ENCODE data around the gene MACROD2.

The MACROD2 gene

DNA sequence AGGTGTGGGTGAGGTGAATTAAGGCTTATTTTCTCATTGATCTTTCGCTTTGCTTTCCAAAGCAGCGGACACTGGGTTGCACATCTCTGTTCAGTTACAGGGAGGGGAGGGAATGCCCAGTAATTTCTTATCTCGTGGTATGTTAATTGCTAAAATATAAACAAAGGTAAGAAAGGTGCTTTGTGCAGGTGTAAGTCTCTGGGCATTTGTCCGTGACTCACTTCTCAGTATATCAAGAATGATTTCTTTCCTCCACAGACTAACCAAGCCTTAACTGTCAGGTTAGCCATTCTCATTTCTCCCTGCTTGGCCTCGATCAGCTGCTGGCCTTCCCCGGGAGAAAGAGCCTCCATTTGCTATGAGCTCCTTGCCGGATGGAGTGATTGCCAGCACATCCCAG lies 1715.9 kb downstream of the MACROD2 start:
- H3K4me1 ChIP-seq (ENCODE audit: control insufficient read depth, insufficient read depth, low read length): no peaks in the 10 kb centered on the region
- H3K4me3 ChIP-seq (ENCODE audit: low read depth, low read length): no peak overlapping the region
- H3K27ac ChIP-seq (ENCODE audit: extremely low read depth, low read depth, low read length): no peak overlapping the region
- no peaks in the 10 kb centered on the region for H3K36me3 ChIP-seq (ENCODE audit: control insufficient read depth in 2 of 2, insufficient read depth in 1 of 2, low read length in 2 of 2)
- ChIA-PET CTCF (interaction anchor here (0.6 kb wide), 1 partner anchor 220 kb away, joined by 4 read pairs; no protein-coding TSS in a partner anchor), POLR2A (no interaction called here)
- no peaks in the 10 kb centered on the region for H3K9me3 ChIP-seq (ENCODE audit: control insufficient read depth, insufficient read depth, low read depth, low read length)
- TF ChIP-seq HOXD13 (CRISPR knock-in tag; IDR thresholded peaks at IDR 0.05; ENCODE audit: borderline replicate concordance): no peak
- TF ChIP-seq ZNF169 (tag by site-specific recombination; IDR thresholded peaks at IDR 0.05): no peak
- TF ChIP-seq, protein P1, sequence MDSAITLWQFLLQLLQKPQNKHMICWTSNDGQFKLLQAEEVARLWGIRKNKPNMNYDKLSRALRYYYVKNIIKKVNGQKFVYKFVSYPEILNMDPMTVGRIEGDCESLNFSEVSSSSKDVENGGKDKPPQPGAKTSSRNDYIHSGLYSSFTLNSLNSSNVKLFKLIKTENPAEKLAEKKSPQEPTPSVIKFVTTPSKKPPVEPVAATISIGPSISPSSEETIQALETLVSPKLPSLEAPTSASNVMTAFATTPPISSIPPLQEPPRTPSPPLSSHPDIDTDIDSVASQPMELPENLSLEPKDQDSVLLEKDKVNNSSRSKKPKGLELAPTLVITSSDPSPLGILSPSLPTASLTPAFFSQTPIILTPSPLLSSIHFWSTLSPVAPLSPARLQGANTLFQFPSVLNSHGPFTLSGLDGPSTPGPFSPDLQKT (IDR thresholded peaks at IDR 0.05; ENCODE audit: borderline replicate concordance, low read depth, low read length): no peak
- no peak for TF ChIP-seq GFI1B (tag by site-specific recombination; IDR thresholded peaks at IDR 0.05)
- TF ChIP-seq ZSCAN16 (tag by site-specific recombination; IDR thresholded peaks at IDR 0.05): no peak
- no peak for TF ChIP-seq KLF1 (tag by site-specific recombination; IDR thresholded peaks at IDR 0.05)
- TF ChIP-seq KLF8 (tag by site-specific recombination; IDR thresholded peaks at IDR 0.05): no peak
- TF ChIP-seq, protein P2, sequence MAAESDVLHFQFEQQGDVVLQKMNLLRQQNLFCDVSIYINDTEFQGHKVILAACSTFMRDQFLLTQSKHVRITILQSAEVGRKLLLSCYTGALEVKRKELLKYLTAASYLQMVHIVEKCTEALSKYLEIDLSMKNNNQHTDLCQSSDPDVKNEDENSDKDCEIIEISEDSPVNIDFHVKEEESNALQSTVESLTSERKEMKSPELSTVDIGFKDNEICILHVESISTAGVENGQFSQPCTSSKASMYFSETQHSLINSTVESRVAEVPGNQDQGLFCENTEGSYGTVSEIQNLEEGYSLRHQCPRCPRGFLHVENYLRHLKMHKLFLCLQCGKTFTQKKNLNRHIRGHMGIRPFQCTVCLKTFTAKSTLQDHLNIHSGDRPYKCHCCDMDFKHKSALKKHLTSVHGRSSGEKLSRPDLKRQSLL (tag by site-specific recombination; IDR thresholded peaks at IDR 0.05): no peak
- TF ChIP-seq KLF9 (tag by site-specific recombination; IDR thresholded peaks at IDR 0.05; ENCODE audit: low read depth): no peak
- no peak for TF ChIP-seq ZNF561 (tag by site-specific recombination; IDR thresholded peaks at IDR 0.05; ENCODE audit: borderline replicate concordance)
- TF ChIP-seq KLF7 (tag by site-specific recombination; IDR thresholded peaks at IDR 0.05; ENCODE audit: borderline replicate concordance): no peak
- no peak for TF ChIP-seq ZNF19 (tag by site-specific recombination; IDR thresholded peaks at IDR 0.05; ENCODE audit: low read depth)
- TF ChIP-seq, protein P3, sequence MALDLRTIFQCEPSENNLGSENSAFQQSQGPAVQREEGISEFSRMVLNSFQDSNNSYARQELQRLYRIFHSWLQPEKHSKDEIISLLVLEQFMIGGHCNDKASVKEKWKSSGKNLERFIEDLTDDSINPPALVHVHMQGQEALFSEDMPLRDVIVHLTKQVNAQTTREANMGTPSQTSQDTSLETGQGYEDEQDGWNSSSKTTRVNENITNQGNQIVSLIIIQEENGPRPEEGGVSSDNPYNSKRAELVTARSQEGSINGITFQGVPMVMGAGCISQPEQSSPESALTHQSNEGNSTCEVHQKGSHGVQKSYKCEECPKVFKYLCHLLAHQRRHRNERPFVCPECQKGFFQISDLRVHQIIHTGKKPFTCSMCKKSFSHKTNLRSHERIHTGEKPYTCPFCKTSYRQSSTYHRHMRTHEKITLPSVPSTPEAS (tag by site-specific recombination; IDR thresholded peaks at IDR 0.05): no peak
- no peak for TF ChIP-seq ZNF48 (tag by site-specific recombination; IDR thresholded peaks at IDR 0.05)
- TF ChIP-seq ZNF292 (tag by site-specific recombination; IDR thresholded peaks at IDR 0.05; ENCODE audit: borderline replicate concordance, low read depth): no peak
- no peak for TF ChIP-seq ZNF670 (tag by site-specific recombination; IDR thresholded peaks at IDR 0.05; ENCODE audit: low read depth)
- no peak for TF ChIP-seq ZNF629 (tag by site-specific recombination; IDR thresholded peaks at IDR 0.05)
- no peak for TF ChIP-seq ZNF792 (tag by site-specific recombination; IDR thresholded peaks at IDR 0.05)
- TF ChIP-seq ZNF423 (tag by site-specific recombination; IDR thresholded peaks at IDR 0.05): no peak

DNA sequence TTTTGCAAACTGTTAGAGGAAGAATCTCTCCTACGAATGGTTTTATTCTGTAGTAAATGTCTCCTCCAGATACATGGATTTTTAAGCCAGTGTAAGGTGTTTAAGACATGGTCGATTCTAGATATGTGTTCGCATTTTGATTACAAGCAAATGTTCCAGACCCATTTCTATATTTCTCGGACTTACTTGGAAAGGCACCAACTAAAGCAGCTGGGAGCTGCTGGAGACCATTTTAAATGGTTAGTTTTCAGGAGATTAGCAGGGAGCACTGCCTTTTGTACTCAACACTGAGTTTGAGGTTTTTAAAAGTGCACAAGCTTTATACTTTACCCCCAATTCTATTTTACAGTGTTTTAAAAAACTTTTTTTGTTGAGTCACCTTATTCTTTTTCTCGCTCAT lies 1720.9 kb downstream of the MACROD2 start:
- H3K27ac ChIP-seq (ENCODE audit: extremely low read depth, low read depth, low read length): no peak overlapping the region
- no peaks in the 10 kb centered on the region for H3K9me3 ChIP-seq (ENCODE audit: control insufficient read depth, insufficient read depth, low read depth, low read length)
- TF ChIP-seq, protein P4, sequence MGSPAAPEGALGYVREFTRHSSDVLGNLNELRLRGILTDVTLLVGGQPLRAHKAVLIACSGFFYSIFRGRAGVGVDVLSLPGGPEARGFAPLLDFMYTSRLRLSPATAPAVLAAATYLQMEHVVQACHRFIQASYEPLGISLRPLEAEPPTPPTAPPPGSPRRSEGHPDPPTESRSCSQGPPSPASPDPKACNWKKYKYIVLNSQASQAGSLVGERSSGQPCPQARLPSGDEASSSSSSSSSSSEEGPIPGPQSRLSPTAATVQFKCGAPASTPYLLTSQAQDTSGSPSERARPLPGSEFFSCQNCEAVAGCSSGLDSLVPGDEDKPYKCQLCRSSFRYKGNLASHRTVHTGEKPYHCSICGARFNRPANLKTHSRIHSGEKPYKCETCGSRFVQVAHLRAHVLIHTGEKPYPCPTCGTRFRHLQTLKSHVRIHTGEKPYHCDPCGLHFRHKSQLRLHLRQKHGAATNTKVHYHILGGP (tag by site-specific recombination; IDR thresholded peaks at IDR 0.05): no peak
- no peaks in the 10 kb centered on the region for H3K36me3 ChIP-seq (ENCODE audit: control insufficient read depth in 2 of 2, insufficient read depth in 1 of 2, low read length in 2 of 2)
- ChIA-PET POLR2A (no interaction called here), CTCF (no interaction called here)
- no peak overlapping the region for H3K4me3 ChIP-seq (ENCODE audit: low read depth, low read length)
- H3K4me1 ChIP-seq (ENCODE audit: control insufficient read depth, insufficient read depth, low read length): no peaks in the 10 kb centered on the region
